PC-3 (cell line): ENCODE measurements around the gene PLXNA2. TPM values are rescaled to one million over a fixed set of nuclear protein-coding genes. Genes with fewer than 3 reads are reported as not detected.

Source experiments
- ATAC-seq: fragments of 200-7000 bp; cut with Tn5 transposase; 2 replicates; pipeline ENCODE4 v1.9.1; 2020; ENCODE audit warnings: mild to moderate bottlenecking, moderate library complexity
- BruUV-seq: library from RNA; stranded (reverse); fragments of 400-500 nt; replicated peaks from 2 replicates; lab custom pipeline; 2021; lab: Mats Ljungman, UMichigan
- CTCF ChIA-PET: fragments of 300-600 bp; sonication (Branson Sonifier 250); formaldehyde crosslinking; loops from one replicate; lab custom pipeline; 2022; ENCODE audit warnings: antibody characterized with exemption; lab: Charles Lee
- POLR2A ChIA-PET: fragments of 300-600 bp; sonication (Branson Sonifier 250); formaldehyde crosslinking; loops from one replicate; lab custom pipeline; 2022; ENCODE audit warnings: antibody characterized with exemption; ENCODE audit not compliant: unreplicated experiment; lab: Charles Lee
- DNase-seq: peaks from one replicate; pipeline ENCODE4 v3.0.0-alpha.2; 2015
- H2AFZ ChIP-seq: fragments of 300-600 bp; sonication (generic); 2 replicates; pipeline ENCODE4 v1.6.0; 2016; ENCODE audit warnings: antibody characterized with exemption, low read length
- H3F3A ChIP-seq: fragments of 300-600 bp; sonication (generic); one replicate; pipeline ENCODE4 v1.6.0; 2017; ENCODE audit warnings: antibody characterized with exemption, low read length, control low read depth, mild to moderate bottlenecking; ENCODE audit not compliant: unreplicated experiment
- H3K27ac ChIP-seq: fragments of 300-600 bp; sonication (generic); 2 replicates; pipeline ENCODE4 v1.5.1; 2016; ENCODE audit warnings: mild to moderate bottlenecking, low read length
- H3K27me3 ChIP-seq: fragments of 300-600 bp; sonication (generic); 2 replicates; pipeline ENCODE4 v1.6.1; 2016; ENCODE audit warnings: low read length, mixed read lengths
- H3K36me3 ChIP-seq: fragments of 300-600 bp; sonication (generic); 2 replicates; pipeline ENCODE4 v1.6.1; 2016; ENCODE audit warnings: low read depth, mixed run types, low read length, mixed read lengths
- H3K4me1 ChIP-seq: fragments of 300-600 bp; sonication (generic); 2 replicates; pipeline ENCODE4 v1.5.1; 2016; ENCODE audit warnings: low read length; ENCODE audit not compliant: insufficient read depth
- H3K4me2 ChIP-seq: fragments of 300-600 bp; sonication (generic); 2 replicates; pipeline ENCODE4 v1.6.0; 2016; ENCODE audit warnings: low read length
- H3K4me3 ChIP-seq: fragments of 300-600 bp; sonication (generic); 2 replicates; pipeline ENCODE4 v1.5.1; 2016; ENCODE audit warnings: mild to moderate bottlenecking, low read length, mixed read lengths
- H3K79me2 ChIP-seq: fragments of 300-600 bp; sonication (generic); 2 replicates; pipeline ENCODE4 v1.6.1; 2017; ENCODE audit warnings: low read length, mixed read lengths
- H3K9ac ChIP-seq: fragments of 300-600 bp; sonication (generic); 2 replicates; pipeline ENCODE4 v1.6.0; 2016; ENCODE audit warnings: mild to moderate bottlenecking, low read length
- H3K9me2 ChIP-seq: fragments of 300-600 bp; sonication (generic); replicated peaks from 2 replicates; pipeline ENCODE4 v1.6.1; 2016; ENCODE audit warnings: mixed run types, low read length, mixed read lengths
- H3K9me3 ChIP-seq: fragments of 300-600 bp; sonication (generic); 2 replicates; pipeline ENCODE4 v1.6.1; 2016; ENCODE audit warnings: low read length, mixed read lengths
- H4K20me1 ChIP-seq: fragments of 300-600 bp; sonication (generic); 2 replicates; pipeline ENCODE4 v1.6.1; 2016; ENCODE audit warnings: low read length, mixed read lengths
- CTCF ChIP-seq: fragments of 300-600 bp; sonication (generic); conservative IDR thresholded peaks from 2 replicates; pipeline ENCODE4 v1.5.1; 2017; ENCODE audit warnings: antibody characterized with exemption, low read depth, mild to moderate bottlenecking, low read length
- EZH2 ChIP-seq: fragments of 300-600 bp; sonication (generic); IDR thresholded peaks from one replicate; pipeline ENCODE4 v1.6.1; 2017; ENCODE audit warnings: antibody characterized with exemption, mild to moderate bottlenecking, low read length; ENCODE audit not compliant: unreplicated experiment
- EZH2phosphoT487 ChIP-seq: fragments of 300-600 bp; sonication (generic); IDR thresholded peaks from 2 replicates; pipeline ENCODE4 v1.6.1; 2018; ENCODE audit warnings: mild to moderate bottlenecking, antibody characterized with exemption, low read length, borderline replicate concordance
- intact Hi-C: fragments of 100-400 bp; cut with micrococcal nuclease; formaldehyde crosslinking; loops from 2 replicates; pipeline ENCODE4 v1.9.0; 2023
- total RNA-seq: library from RNA; depleted of rRNA; stranded (reverse); fragments of >200 nt; gene quantifications from 2 replicates; pipeline ENCODE4 v1.2.3, GENCODE V29; 2014

The PLXNA2 gene
- total RNA-seq, 1 experiment from 2014 or later, result 16.2 TPM

DNA sequence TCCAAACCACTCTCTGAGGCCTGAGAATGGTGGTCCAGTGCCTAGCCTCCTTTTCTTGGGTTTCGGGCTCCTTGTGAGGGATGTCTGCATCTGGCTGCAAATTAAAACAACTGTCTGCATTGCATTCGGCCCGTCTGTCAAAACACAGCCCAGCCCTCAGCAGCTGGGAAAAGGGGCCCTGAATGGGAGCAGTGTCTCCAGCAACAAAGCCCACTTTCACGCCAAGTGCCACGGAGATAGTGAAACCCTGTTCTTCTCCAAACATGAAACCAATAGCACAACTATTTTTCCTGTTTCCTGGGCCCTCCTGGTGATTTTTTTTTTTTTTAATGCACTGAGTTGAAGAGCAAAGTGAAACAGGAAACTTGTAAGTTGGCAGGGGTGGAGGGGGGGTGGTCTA is 138.4 kb downstream of the PLXNA2 start:
- H3K9ac ChIP-seq, result no peak overlapping the region
- POLR2A ChIA-PET, result no interaction called here
- peaks cover 24% of the 10 kb centered on the region for H3K4me1 ChIP-seq
- TF ChIP-seq EZH2phosphoT487, result no peak
- no peak for TF ChIP-seq CTCF
- no peak for TF ChIP-seq EZH2
- H3K9me2 ChIP-seq, result no peaks in the 10 kb centered on the region
- CTCF ChIA-PET, result no interaction called here
- H3K27me3 ChIP-seq, result no peaks in the 10 kb centered on the region
- peaks cover 3% of the 10 kb centered on the region for H3F3A ChIP-seq
- no peaks in the 10 kb centered on the region for H3K79me2 ChIP-seq
- no peak overlapping the region for H3K4me2 ChIP-seq
- H3K27ac ChIP-seq, result no peak overlapping the region
- no peaks in the 10 kb centered on the region for H3K36me3 ChIP-seq
- DNase-seq (no peak), ATAC-seq (no peak)
- H3K4me3 ChIP-seq, result no peak overlapping the region
- no peaks in the 10 kb centered on the region for H3K9me3 ChIP-seq
- no peak overlapping the region for H2AFZ ChIP-seq
- intact Hi-C loops, result no loop called here
- H4K20me1 ChIP-seq, result no peaks in the 10 kb centered on the region
- no TSS peak for BruUV-seq

DNA sequence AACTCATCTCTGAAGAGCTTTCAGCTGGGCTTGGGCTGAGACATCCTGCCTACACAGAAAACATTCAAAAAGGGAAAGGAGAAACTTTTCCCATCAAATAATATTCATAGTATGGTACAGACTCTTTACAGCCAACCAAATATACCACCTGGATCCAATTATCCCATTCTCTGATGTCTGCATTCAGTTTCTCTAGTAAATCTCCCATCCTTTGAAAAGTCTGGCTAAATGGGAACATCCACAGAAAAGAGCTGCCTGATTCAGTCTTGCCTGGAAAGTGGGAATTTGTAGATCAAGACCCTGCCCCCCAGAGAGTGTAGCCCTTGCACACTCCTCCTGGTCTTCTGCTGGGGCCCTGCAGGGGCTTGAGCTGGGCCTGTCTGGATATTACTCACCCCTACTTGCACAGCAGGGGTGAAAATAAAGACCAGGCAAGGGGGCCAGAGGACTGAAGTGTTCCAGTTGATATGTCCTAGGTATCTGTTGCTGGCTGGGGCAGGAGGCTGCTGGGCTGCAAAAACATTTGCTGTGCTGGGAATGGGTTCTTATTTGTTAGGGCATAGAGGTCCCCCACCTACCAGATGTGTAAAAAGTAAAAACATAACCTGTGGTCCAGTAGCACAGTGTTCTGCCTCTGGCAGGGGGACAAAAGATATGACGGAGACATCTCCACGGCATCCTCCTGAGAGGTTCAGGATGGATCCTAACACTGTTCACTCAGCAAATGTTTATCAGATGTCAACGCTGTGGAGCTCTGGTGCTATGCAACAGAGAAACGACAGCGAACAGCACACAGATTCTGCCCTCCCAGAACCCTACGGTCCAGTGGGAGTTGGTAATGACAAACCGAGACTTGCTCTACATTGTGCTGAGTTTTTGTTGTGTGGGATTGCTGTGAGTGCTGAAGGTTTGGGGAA is 140.3 kb downstream of the PLXNA2 start:
- TF ChIP-seq EZH2phosphoT487, result no peak
- no TSS peak for BruUV-seq
- ChIA-PET CTCF (no interaction called here), POLR2A (no interaction called here)
- Histone ChIP-seq H3K27ac (no peak overlapping the region), H3K9me3 (no peaks in the 10 kb centered on the region), H3K27me3 (no peaks in the 10 kb centered on the region), H3K9ac (no peak overlapping the region), H3K4me2 (no peak overlapping the region), H3K4me3 (no peak overlapping the region), H3F3A (peaks cover 3% of the 10 kb centered on the region), H2AFZ (no peak overlapping the region), H4K20me1 (no peaks in the 10 kb centered on the region), H3K36me3 (no peaks in the 10 kb centered on the region), H3K4me1 (peaks cover 22% of the 10 kb centered on the region), H3K79me2 (no peaks in the 10 kb centered on the region), H3K9me2 (no peaks in the 10 kb centered on the region)
- ATAC-seq (no peak), DNase-seq (no peak)
- intact Hi-C loops, result no loop called here

- no peaks in the 10 kb centered on the region for H3K27me3 ChIP-seq
- H3K27ac ChIP-seq, result no peak overlapping the region
- intact Hi-C loops, result no loop called here
- no TSS peak for BruUV-seq
- DNase-seq (no peak), ATAC-seq (no peak)
- no peaks in the 10 kb centered on the region for H3K79me2 ChIP-seq
- no peaks in the 10 kb centered on the region for H3K36me3 ChIP-seq
- H3K9ac ChIP-seq, result no peak overlapping the region
- ChIA-PET POLR2A (no interaction called here), CTCF (no interaction called here)
- H3F3A ChIP-seq, result no peaks in the 10 kb centered on the region
- H3K9me3 ChIP-seq, result no peaks in the 10 kb centered on the region
- H3K4me3 ChIP-seq, result no peak overlapping the region
- TF ChIP-seq EZH2phosphoT487 (no peak), EZH2 (no peak), CTCF (no peak)
- peaks cover 2% of the 10 kb centered on the region; the same call in 1 of the 2 replicates for H3K4me1 ChIP-seq
- no peaks in the 10 kb centered on the region for H3K9me2 ChIP-seq
- H4K20me1 ChIP-seq, result no peaks in the 10 kb centered on the region
- H2AFZ ChIP-seq, result no peak overlapping the region
- no peak overlapping the region for H3K4me2 ChIP-seq
Observed at GRCh38 chr1:208101661-208102431, 142.3 kb downstream of the PLXNA2 start.
